ENCODE results near the gene PLA2G3. TPM values are rescaled to one million over a fixed set of nuclear protein-coding genes. Genes with fewer than 3 reads are reported as not detected.

The PLA2G3 gene
- total and polyA plus RNA-seq, 2 of the 8 experiments (the other 6 are each of a cell fraction or from before 2014, with no cell fraction given): 18.1 to 25.9 TPM

DNA sequence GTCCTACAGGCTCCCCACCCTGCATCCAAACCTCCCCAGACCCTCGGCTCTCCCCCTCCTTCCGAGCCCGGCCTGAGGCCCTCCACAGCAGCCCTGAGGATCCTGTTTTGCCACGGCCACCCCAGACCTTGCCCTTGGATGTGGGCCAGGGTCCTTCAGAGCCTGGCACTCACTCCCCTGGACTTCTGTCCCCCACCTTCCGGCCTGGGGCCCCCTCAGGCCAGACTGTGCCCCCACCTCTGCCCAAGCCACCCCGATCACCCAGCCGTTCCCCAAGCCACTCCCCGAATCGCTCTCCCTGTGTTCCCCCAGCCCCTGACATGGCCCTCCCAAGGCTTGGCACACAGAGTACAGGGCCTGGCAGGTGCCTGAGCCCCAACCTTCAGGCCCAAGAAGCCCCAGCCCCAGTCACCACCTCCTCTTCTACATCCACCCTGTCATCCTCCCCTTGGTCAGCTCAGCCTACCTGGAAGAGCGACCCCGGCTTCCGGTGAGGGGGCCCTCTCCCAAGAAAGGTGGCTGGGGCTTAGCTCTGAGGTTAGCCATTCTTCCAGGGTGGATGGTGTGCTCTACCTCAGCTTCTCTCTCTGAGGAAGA, 14.7 kb downstream of the PLA2G3 start (continued):
- TF ChIP-seq CREB1 (IDR thresholded peaks at IDR 0.05): no peak
- no peak for TF ChIP-seq RAD21 (IDR thresholded peaks at IDR 0.05 in 1 of 2, conservative IDR thresholded peaks at IDR 0.05 in 1 of 2; ENCODE audit: low read depth in 2 of 2, low read length in 2 of 2)
- no peak for TF ChIP-seq RXRA (IDR thresholded peaks at IDR 0.05; ENCODE audit: insufficient read depth, low read depth, low read length)
- TF ChIP-seq YY1 (IDR thresholded peaks at IDR 0.05; ENCODE audit: low read depth, low read length): no peak
- no peak for TF ChIP-seq EZH2 (IDR thresholded peaks at IDR 0.05; ENCODE audit: low read depth, low read length, severe bottlenecking)

All from H1 (cell line).